ENCODE data around the gene PCNX1.

DNA sequence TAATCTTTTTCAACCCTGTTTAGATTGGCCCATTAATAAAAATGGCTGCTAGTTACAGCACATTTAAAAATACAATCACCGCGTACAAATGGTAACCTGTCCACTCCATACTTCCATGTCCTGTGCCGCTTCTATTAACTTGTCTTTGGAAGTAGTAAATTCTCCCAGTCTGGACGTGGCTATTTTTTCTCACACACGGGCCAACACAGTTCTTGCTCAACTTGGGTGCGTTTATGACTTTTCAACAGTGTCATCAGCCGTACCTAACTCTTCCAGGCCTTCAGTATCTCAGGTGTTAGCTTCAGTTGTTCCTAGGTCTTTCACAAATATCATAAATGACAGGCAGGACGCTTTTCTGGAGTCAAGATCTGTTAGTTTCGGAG lies 475 bp upstream of the PCNX1 start:
- TF ChIP-seq, protein P1, sequence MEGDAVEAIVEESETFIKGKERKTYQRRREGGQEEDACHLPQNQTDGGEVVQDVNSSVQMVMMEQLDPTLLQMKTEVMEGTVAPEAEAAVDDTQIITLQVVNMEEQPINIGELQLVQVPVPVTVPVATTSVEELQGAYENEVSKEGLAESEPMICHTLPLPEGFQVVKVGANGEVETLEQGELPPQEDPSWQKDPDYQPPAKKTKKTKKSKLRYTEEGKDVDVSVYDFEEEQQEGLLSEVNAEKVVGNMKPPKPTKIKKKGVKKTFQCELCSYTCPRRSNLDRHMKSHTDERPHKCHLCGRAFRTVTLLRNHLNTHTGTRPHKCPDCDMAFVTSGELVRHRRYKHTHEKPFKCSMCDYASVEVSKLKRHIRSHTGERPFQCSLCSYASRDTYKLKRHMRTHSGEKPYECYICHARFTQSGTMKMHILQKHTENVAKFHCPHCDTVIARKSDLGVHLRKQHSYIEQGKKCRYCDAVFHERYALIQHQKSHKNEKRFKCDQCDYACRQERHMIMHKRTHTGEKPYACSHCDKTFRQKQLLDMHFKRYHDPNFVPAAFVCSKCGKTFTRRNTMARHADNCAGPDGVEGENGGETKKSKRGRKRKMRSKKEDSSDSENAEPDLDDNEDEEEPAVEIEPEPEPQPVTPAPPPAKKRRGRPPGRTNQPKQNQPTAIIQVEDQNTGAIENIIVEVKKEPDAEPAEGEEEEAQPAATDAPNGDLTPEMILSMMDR (IDR thresholded peaks at IDR 0.05 in 4 of 5, conservative IDR thresholded peaks at IDR 0.05 in 1 of 5) = no peak
- no peak for TF ChIP-seq POLR2A (IDR thresholded peaks at IDR 0.05)

Measured in gastrocnemius medialis (tissue), 4 donors.